GM12892 (cell line): Measurements from ENCODE around the gene DYNLT4.
"Not testable (repeated sequence)": the region's sequence is repeated elsewhere in the genome, so short reads cannot be mapped to it uniquely, and the experiment has no call there.

Experiments
- DNase-seq: peaks from one replicate; pipeline ENCODE4 v3.0.0; 2011; ENCODE audit not compliant: insufficient read length
- FAIRE-seq: peaks from 2 replicates; lab custom pipeline; 2011; peaks lifted over from hg19 to GRCh38; lab: Jason Lieb, UNC
- POLR2A ChIP-seq: IDR thresholded peaks from 2 replicates; pipeline ENCODE4 v1.6.1; 2011; ENCODE audit warnings: low read depth, low read length, control low read depth
- POLR2AphosphoS5 ChIP-seq: IDR thresholded peaks from 2 replicates; pipeline ENCODE4 v1.6.1; 2011; ENCODE audit warnings: low read depth, low read length, control low read depth
- TAF1 ChIP-seq: IDR thresholded peaks from 2 replicates; pipeline ENCODE4 v1.6.1; 2011; ENCODE audit warnings: low read depth, mild to moderate bottlenecking, control low read depth, low read length, borderline replicate concordance

Gene DYNLT4

DNA sequence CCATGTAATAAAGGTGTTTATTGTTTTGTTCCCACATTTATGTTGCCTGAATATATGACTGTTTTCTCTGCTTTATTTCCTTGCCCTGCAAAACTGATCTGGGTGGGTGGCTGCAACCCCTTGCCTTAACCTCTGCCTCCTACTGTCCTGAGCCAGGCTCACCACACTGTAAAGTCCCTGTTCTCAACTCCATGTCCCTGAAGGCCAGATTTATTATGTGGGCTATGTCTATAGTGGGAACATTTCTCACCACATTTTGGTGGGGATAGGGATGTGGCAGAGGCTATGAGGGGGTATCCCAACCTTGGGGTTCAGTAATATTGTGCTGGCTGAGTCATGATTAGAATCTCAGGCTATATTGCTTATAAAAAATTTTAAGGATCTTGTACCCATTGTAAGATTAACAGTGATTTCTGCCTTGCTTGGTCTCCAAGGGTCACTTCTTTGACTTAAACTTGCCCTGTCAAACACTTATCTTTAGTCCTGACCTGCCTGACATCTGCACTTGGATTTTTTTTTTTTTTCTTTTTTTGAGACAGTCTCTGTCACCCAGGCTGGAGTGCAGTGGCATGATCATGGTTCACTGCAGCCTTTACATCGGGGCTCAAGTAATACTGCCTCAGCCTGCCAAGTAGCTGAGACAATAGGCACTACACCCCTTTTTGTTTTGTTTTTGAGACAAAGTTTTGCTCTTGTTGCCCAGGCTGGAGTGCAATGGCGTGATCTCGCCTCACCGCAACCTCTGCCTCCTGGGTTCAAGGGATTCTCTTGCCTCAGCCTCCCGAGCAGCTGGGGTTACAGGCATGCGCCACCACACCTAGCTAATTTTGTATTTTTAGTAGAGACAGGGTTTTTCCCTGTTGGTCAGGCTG, 28.2 kb downstream of the DYNLT4 start:
- FAIRE-seq (no peak), DNase-seq (no peak)

GRCh38 chr1:44777969-44778635, 29.0 kb downstream of the DYNLT4 start:
- DNase-seq, result no peak
- FAIRE-seq, result no peak
- TF ChIP-seq POLR2AphosphoS5 (no peak), TAF1 (no peak), POLR2A (no peak; the same call in 1 of the 2 replicates)

More for the DNA sequence above, 28.2 kb downstream of the DYNLT4 start:
- no peak for TF ChIP-seq TAF1
- no peak for TF ChIP-seq POLR2AphosphoS5
- no peak; the same call in none of the 2 replicates for TF ChIP-seq POLR2A

GRCh38 chr1:44777547-44777946, 29.6 kb downstream of the DYNLT4 start:
- no peak for DNase-seq
- no peak for TF ChIP-seq TAF1
- TF ChIP-seq POLR2A, result no peak
- no peak for TF ChIP-seq POLR2AphosphoS5
- no peak for FAIRE-seq

- no peak for TF ChIP-seq POLR2AphosphoS5
- no peak for TF ChIP-seq TAF1
- TF ChIP-seq POLR2A, result no peak
- no peak for FAIRE-seq
- no peak for DNase-seq
These were observed 30.5 kb downstream of the DYNLT4 start for GRCh38 chr1:44776730-44777068.

- no peak for FAIRE-seq
- peak; percentile 31 for DNase-seq
- no peak for TF ChIP-seq POLR2AphosphoS5
- no peak for TF ChIP-seq POLR2A
- TF ChIP-seq TAF1, result no peak; the same call in 1 of the 2 replicates
These were observed 31.0 kb downstream of the DYNLT4 start for GRCh38 chr1:44775930-44776729.

- FAIRE-seq (peak; percentile 80), DNase-seq (peak; percentile 71)
- peak; percentile 99 for TF ChIP-seq POLR2AphosphoS5
- TF ChIP-seq POLR2A, result peak; percentile 98
- TF ChIP-seq TAF1, result peak; percentile 99
These were observed 31.8 kb downstream of the DYNLT4 start, which contains the start of gene RPS8 for GRCh38 chr1:44775078-44775929. RPS8 (plus strand) TSS chr1:44775540; CDS start chr1:44775597, 57 bp downstream.

DNA sequence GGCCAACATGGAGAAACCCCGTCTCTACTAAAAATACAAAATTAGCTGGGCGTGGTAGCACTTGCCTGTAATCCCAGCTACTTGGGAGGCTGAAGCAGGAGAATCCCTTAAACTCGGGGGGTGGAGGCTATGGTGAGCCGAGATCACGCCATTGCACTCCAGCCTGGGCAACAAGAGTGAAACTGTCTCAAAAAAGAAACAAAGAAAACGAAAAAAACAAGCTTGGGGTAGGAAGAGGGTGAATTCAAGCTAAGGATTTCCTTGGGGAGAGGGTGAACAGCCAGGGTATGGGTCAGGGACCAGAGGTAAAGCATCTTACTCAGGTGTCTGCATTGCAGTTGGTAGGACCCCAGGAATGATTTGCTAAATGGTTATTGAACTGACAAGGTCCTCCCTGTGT, 40.7 kb downstream of the DYNLT4 start:
- FAIRE-seq, DNase-seq: not testable (repeated sequence)
- 0 out of 2 replicates have a peak, but pooled peaks have one; percentile 18 for TF ChIP-seq POLR2A

GRCh38 chr1:44760876-44761275, 46.3 kb downstream of the DYNLT4 start:
- DNase-seq (no peak), FAIRE-seq (no peak)
- no peak for TF ChIP-seq POLR2A
- TF ChIP-seq POLR2AphosphoS5, result no peak
- TF ChIP-seq TAF1, result no peak

DNA sequence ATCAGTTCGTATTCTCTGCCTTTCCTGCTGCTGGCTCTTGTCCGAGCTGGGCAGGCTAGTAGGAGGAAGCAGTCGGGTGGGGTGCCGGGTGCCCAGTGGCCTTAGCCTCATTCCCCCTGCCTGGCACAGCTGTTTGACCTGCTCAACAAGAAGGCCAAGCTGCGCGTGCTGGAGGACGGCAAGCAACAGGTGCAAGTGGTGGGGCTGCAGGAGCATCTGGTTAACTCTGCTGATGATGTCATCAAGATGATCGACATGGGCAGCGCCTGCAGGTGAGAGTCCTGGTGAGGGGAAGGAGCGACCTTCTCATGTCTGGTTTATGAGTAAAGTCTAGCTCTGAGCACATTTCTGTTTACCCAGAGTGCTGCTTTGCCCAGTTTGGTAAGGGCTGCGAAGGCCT, 48.1 kb downstream of the DYNLT4 start:
- DNase-seq (no peak), FAIRE-seq (no peak)
- TF ChIP-seq TAF1, result no peak
- no peak for TF ChIP-seq POLR2A
- TF ChIP-seq POLR2AphosphoS5, result no peak

- TF ChIP-seq POLR2AphosphoS5 (no peak), TAF1 (no peak), POLR2A (no peak)
- FAIRE-seq (peak; percentile 77), DNase-seq (no peak)
These were observed 49.7 kb downstream of the DYNLT4 start for GRCh38 chr1:44757420-44757819.
